Gastrocnemius medialis (tissue), 4 donors: ENCODE data around the gene CRACDL.

Source experiments
- CTCF ChIP-seq, 5 experiments: fragments of 450-650 bp in 3 of 5; fragments of 200-600 bp in 2 of 5; sonication (generic) in 2 of 5; IDR thresholded peaks in 4 of 5; conservative IDR thresholded peaks in 1 of 5; 1 replicate in 4 of 5; 2 replicates in 1 of 5; pipeline ENCODE4 v1.5.1; 2016 to 2019; ENCODE audit warnings: antibody characterized with exemption in 5 of 5, mild to moderate bottlenecking in 3 of 5, moderate library complexity in 3 of 5
- POLR2A ChIP-seq, 2 donors: fragments of 450-650 bp; IDR thresholded peaks; one replicate each; pipeline ENCODE4 v1.6.1; 2017; ENCODE audit warnings: antibody characterized with exemption in 2 of 2, mild to moderate bottlenecking in 2 of 2, moderate library complexity in 2 of 2

DNA sequence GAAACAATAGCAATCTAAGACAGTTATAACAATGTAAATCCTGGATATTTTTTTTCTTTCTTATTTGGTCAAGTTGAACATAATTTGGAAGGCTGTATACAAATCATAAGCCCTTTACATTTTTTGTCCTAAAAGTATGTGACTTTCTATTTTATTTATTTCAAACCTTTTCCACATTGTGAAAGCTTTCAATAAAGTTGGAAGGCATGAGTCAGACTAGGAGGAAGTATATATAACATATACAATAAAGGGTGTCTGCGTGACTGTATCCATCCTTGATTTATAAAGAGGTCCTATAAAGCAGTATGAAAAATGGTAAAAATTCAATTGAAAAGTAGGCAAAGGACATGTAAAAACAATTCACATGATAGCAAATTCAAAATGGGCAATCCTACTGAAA, 44.4 kb downstream of the CRACDL start:
- no peak for TF ChIP-seq CTCF (IDR thresholded peaks at IDR 0.05 in 4 of 5, conservative IDR thresholded peaks at IDR 0.05 in 1 of 5)
- TF ChIP-seq POLR2A (IDR thresholded peaks at IDR 0.05), result no peak
